Spinal cord (tissue), 10 donors: Measurements from ENCODE around the gene DIRAS1. TPM values are rescaled to one million over a fixed set of nuclear protein-coding genes. Genes with fewer than 3 reads are reported as not detected.
A peak's percentile ranks its signal among the peaks of the same experiment; 100 is the strongest.
"Not testable (repeated sequence)": the region's sequence is repeated elsewhere in the genome, so short reads cannot be mapped to it uniquely, and the experiment has no call there.

Experiments used
- DNase-seq, 6 donors: peaks; one replicate each; pipeline versions ENCODE4 v3.0.0 to v3.0.0-alpha.2; 2013 to 2015; ENCODE audit warnings: low spot score in 6 of 6, low read depth in 4 of 6
- H3K27ac ChIP-seq: one replicate; pipeline ENCODE4 v1.5.1; 2013; ENCODE audit warnings: low read depth, low read length, control low read depth
- H3K27me3 ChIP-seq: one replicate; pipeline ENCODE4 v1.6.1; 2013; ENCODE audit warnings: low read length; ENCODE audit not compliant: control insufficient read depth, insufficient read depth
- H3K36me3 ChIP-seq: one replicate; pipeline ENCODE4 v1.6.1; 2013; ENCODE audit warnings: low read length; ENCODE audit not compliant: control insufficient read depth, insufficient read depth
- H3K4me1 ChIP-seq: one replicate; pipeline ENCODE4 v1.6.1; 2013; ENCODE audit warnings: low read length; ENCODE audit not compliant: control insufficient read depth, insufficient read depth
- H3K4me3 ChIP-seq: one replicate; pipeline ENCODE4 v1.5.1; 2013; ENCODE audit warnings: low read depth, low read length, control low read depth
- H3K9me3 ChIP-seq: one replicate; pipeline ENCODE4 v1.6.1; 2013; ENCODE audit warnings: low read length; ENCODE audit not compliant: control insufficient read depth, insufficient read depth
- WGBS: methylation state at CpG from one replicate; pipeline ENCODE4 v1.1.5; 2013; ENCODE audit warnings: missing lambda C conversion rate; ENCODE audit not compliant: insufficient coverage; 5-methylcytosine and 5-hydroxymethylcytosine counted together
- polyA plus RNA-seq, 2 donors: library from polyadenylated mRNA; unstranded; fragments of 120-200 nt; gene quantifications; one replicate each; pipeline ENCODE4 v1.2.1, GENCODE V29; 2013; ENCODE audit not compliant: insufficient read length in 2 of 2
- total RNA-seq, 2 donors: library from RNA; depleted of rRNA in 1 of 2; stranded (reverse); fragments of 120-200 nt in 1 of 2; fragments of >200 nt in 1 of 2; gene quantifications; one replicate each; pipeline versions ENCODE4 v1.2.3 to v1.2.4, GENCODE V29; 2013 to 2014
- donor health status: healthy.

Gene DIRAS1
- total and polyA plus RNA-seq, 4 donors = 6.9 to 72.6 (median 43.2) TPM

- no peaks in the 10 kb centered on the region for H3K27me3 ChIP-seq
- 82% methylated on average over 19 of the region's 20 CpGs for WGBS
- H3K4me1 ChIP-seq = peaks cover 14% of the 10 kb centered on the region
- no peak overlapping the region for H3K27ac ChIP-seq
- H3K4me3 ChIP-seq = no peak overlapping the region
- peaks cover 17% of the 10 kb centered on the region for H3K36me3 ChIP-seq
- H3K9me3 ChIP-seq = no peaks in the 10 kb centered on the region
- no peak for DNase-seq
These were observed 37.7 kb downstream of the DIRAS1 start for GRCh38 chr19:2683430-2684003.

GRCh38 chr19:2680808-2681207 is 40.4 kb downstream of the DIRAS1 start:
- peaks cover 11% of the 10 kb centered on the region for H3K4me1 ChIP-seq
- H3K27me3 ChIP-seq = no peaks in the 10 kb centered on the region
- H3K9me3 ChIP-seq = no peaks in the 10 kb centered on the region
- H3K27ac ChIP-seq = no peak overlapping the region
- DNase-seq = no peak
- peaks cover 17% of the 10 kb centered on the region for H3K36me3 ChIP-seq
- no peak overlapping the region for H3K4me3 ChIP-seq
- 94% methylated on average over 8 of the region's 11 CpGs for WGBS

- H3K36me3 ChIP-seq = peaks cover 19% of the 10 kb centered on the region
- no peaks in the 10 kb centered on the region for H3K9me3 ChIP-seq
- WGBS = 46% methylated on average over 2 of the region's 2 CpGs
- no peaks in the 10 kb centered on the region for H3K27me3 ChIP-seq
- no peak for DNase-seq
- H3K4me3 ChIP-seq = no peak overlapping the region
- H3K4me1 ChIP-seq = peaks cover 4% of the 10 kb centered on the region
- no peak overlapping the region for H3K27ac ChIP-seq
These were observed 41.7 kb downstream of the DIRAS1 start for GRCh38 chr19:2679439-2679838.

DNA sequence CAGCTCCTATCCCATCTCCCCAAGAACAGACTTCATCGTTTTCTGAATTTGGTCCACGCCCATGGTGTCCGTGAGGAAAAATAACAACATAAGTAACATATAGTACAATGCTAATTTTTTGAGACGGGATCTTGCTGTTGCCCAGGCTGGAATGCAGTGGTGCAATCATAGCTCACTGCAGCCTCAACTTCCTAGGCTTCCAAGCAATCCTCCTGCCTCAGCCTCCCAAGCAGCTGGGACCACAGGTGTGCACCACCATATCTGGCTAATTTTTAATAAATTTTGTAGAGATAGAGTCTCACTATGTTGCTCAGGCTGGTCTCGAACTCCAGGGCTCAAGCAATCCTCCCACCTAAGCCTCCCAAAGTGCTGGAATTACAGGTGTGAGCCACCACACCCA is 42.2 kb downstream of the DIRAS1 start:
- not testable (repeated sequence) for H3K9me3 ChIP-seq, H3K27ac ChIP-seq, DNase-seq, H3K4me1 ChIP-seq, H3K27me3 ChIP-seq, H3K4me3 ChIP-seq
- H3K36me3 ChIP-seq = peaks cover 21% of the 10 kb centered on the region
- 0% methylated on average over 1 of the region's 5 CpGs for WGBS

DNA sequence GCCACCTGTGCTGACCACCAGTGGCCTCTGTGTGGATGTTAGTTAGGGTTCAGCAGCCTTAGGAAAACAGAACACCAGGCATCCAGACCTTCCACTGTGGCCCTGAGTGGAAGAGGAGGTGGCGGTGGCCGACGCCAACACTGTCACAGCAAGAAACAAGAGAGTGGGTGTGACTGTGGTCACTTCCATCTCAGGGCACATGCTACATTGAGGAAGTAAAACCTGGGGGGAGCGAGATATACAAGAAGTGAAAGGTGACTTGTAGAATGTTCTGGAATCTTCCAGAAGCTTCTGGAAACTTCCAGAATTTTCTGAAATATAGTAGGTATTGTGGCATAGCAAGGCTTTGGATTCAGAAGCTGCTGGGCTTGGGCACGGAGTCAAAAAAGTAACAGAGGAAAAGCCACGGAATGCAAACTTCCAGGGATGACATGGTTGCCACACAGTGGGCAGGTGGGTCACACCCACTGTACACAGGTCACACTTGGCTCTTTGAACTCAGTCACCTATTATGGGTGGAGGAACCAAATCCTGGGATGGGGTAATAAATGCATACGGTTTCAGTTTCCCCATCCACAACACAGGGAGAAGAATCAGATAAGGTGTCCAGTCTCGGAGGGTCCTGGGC is 43.0 kb downstream of the DIRAS1 start:
- Histone ChIP-seq H3K4me3 (no peak overlapping the region), H3K36me3 (peaks cover 14% of the 10 kb centered on the region), H3K4me1 (peaks cover 4% of the 10 kb centered on the region), H3K9me3 (no peaks in the 10 kb centered on the region), H3K27ac (no peak overlapping the region), H3K27me3 (no peaks in the 10 kb centered on the region)
- DNase-seq = no peak
- WGBS = 88% methylated on average over 5 of the region's 8 CpGs

DNA sequence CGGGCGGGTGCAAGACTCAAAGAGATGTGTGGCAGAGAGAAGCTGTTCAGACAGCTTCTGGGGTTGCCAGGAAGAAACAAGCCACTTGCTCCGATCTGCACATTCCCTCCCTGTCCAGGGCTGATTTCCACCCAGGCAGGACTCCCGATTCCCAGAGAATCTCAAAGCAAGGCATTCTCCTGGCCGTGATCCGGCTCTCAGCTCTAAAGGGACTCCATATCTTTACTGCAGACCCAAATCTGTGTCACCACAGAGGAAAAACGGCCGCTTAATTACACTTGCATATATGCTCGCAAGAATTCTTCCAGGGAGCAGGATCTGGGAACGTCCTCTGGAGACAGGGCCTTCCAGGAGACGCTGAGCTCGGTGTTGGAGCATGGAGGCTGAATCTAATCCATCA is 44.3 kb downstream of the DIRAS1 start:
- Histone ChIP-seq H3K4me3 (no peak overlapping the region), H3K36me3 (peaks cover 11% of the 10 kb centered on the region), H3K4me1 (peaks cover 4% of the 10 kb centered on the region), H3K9me3 (no peaks in the 10 kb centered on the region), H3K27me3 (no peaks in the 10 kb centered on the region), H3K27ac (no peak overlapping the region)
- peak in 1 of 6 donors; percentile 70 for DNase-seq
- 71% methylated on average over 11 of the region's 12 CpGs for WGBS

GRCh38 chr19:2675892-2676291 is 45.3 kb downstream of the DIRAS1 start:
- no peak for DNase-seq
- Histone ChIP-seq H3K4me1 (peaks cover 4% of the 10 kb centered on the region), H3K27ac (no peak overlapping the region), H3K27me3 (no peaks in the 10 kb centered on the region), H3K9me3 (no peaks in the 10 kb centered on the region), H3K4me3 (no peak overlapping the region), H3K36me3 (peaks cover 9% of the 10 kb centered on the region)
- 56% methylated on average over 10 of the region's 11 CpGs for WGBS

- Histone ChIP-seq H3K36me3 (peaks cover 16% of the 10 kb centered on the region), H3K4me3 (no peak overlapping the region), H3K27me3 (no peaks in the 10 kb centered on the region), H3K9me3 (no peaks in the 10 kb centered on the region), H3K27ac (no peak overlapping the region), H3K4me1 (peaks cover 6% of the 10 kb centered on the region)
- WGBS = 72% methylated on average over 16 of the region's 16 CpGs
- DNase-seq = no peak
These were observed 51.0 kb downstream of the DIRAS1 start for GRCh38 chr19:2670217-2670616.

DNA sequence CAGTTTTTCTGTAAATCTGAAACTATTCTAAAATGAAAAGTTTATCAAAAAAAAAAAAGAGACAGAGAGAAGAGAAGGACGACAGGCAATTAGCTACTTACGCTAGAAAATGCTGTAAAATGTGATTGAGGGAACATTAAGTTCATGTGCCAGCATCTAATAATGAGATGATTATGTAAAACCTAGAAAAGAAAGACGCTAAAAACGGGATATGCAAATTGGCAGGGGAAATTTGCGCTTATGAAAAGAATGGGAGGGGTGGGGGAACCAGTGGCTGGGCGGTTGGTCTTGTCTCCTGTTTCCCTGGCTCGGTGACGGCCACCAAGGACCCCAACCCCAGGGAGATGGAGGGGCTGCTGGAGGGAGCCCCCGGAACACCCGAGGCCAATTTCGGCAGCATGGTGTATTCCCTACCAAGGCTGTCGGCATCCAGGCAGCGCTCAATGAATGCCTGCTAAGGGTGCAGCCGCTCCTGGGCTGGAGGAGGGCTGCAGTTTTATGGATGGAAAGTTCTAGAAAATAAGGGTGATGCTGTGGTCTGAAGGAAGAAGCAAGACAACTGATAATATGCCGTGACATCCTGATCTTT is 52.9 kb downstream of the DIRAS1 start:
- WGBS = 53% methylated on average over 15 of the region's 15 CpGs
- peak in 1 of 6 donors; percentile 28 for DNase-seq
- Histone ChIP-seq H3K9me3 (no peaks in the 10 kb centered on the region), H3K27me3 (no peaks in the 10 kb centered on the region), H3K4me3 (no peak overlapping the region), H3K4me1 (peaks cover 17% of the 10 kb centered on the region), H3K36me3 (peaks cover 16% of the 10 kb centered on the region), H3K27ac (no peak overlapping the region)

DNA sequence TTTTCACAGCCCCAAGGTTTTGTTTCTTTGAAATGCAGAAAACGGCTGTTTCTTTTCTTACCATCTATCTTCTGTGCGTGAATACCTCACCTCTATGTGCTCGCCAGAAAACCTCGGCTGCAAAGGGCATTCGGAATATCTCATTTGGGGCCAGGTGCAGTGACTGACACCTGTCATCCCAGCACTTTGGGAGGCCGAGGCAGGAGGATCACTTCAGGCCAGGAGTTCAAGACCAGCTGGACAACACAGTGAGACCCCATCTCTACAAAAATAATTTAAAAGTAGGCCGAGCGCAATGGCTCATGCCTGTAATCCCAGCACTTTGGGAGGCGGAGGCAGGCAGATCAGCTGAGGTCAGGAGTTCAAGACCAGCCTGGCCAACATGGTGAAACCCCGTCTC is 53.8 kb downstream of the DIRAS1 start:
- Histone ChIP-seq H3K36me3 (peaks cover 15% of the 10 kb centered on the region), H3K4me1 (peaks cover 17% of the 10 kb centered on the region)
- 95% methylated on average over 8 of the region's 10 CpGs for WGBS
- not testable (repeated sequence) for H3K27me3 ChIP-seq, H3K4me3 ChIP-seq, DNase-seq, H3K27ac ChIP-seq, H3K9me3 ChIP-seq
